ENCODE data around the gene SUPT3H. TPM values are rescaled to one million over a fixed set of nuclear protein-coding genes. Genes with fewer than 3 reads are reported as not detected.

The SUPT3H gene
- total RNA-seq, 1 experiment from 2014 or later, result 10.3 TPM

GRCh38 chr6:44850312-44850711 lies 527.4 kb downstream of the SUPT3H start:
- H3K27ac Mint-ChIP-seq (ENCODE audit: unreplicated experiment), result no peak overlapping the region
- TF ChIP-seq, protein P1, sequence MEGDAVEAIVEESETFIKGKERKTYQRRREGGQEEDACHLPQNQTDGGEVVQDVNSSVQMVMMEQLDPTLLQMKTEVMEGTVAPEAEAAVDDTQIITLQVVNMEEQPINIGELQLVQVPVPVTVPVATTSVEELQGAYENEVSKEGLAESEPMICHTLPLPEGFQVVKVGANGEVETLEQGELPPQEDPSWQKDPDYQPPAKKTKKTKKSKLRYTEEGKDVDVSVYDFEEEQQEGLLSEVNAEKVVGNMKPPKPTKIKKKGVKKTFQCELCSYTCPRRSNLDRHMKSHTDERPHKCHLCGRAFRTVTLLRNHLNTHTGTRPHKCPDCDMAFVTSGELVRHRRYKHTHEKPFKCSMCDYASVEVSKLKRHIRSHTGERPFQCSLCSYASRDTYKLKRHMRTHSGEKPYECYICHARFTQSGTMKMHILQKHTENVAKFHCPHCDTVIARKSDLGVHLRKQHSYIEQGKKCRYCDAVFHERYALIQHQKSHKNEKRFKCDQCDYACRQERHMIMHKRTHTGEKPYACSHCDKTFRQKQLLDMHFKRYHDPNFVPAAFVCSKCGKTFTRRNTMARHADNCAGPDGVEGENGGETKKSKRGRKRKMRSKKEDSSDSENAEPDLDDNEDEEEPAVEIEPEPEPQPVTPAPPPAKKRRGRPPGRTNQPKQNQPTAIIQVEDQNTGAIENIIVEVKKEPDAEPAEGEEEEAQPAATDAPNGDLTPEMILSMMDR (IDR thresholded peaks at IDR 0.05; ENCODE audit: unreplicated experiment), result no peak
- intact Hi-C loops (cut with micrococcal nuclease; ENCODE audit: unreplicated experiment), result no loop called here
- no peaks in the 10 kb centered on the region for H3K4me1 Mint-ChIP-seq (ENCODE audit: low read depth, unreplicated experiment)
- DNase-seq, result no peak
- no peaks in the 10 kb centered on the region for H3K9me3 Mint-ChIP-seq (ENCODE audit: low read depth, unreplicated experiment)
- no peak overlapping the region for H3K4me3 Mint-ChIP-seq (ENCODE audit: low read depth, unreplicated experiment)
- H3K27me3 Mint-ChIP-seq (ENCODE audit: unreplicated experiment), result peaks cover 11% of the 10 kb centered on the region
- H3K36me3 Mint-ChIP-seq (ENCODE audit: insufficient read depth, unreplicated experiment), result no peaks in the 10 kb centered on the region
- CTCF ChIA-PET, result no interaction called here
- BruUV-seq (replicated peaks), result no TSS peak

DNA sequence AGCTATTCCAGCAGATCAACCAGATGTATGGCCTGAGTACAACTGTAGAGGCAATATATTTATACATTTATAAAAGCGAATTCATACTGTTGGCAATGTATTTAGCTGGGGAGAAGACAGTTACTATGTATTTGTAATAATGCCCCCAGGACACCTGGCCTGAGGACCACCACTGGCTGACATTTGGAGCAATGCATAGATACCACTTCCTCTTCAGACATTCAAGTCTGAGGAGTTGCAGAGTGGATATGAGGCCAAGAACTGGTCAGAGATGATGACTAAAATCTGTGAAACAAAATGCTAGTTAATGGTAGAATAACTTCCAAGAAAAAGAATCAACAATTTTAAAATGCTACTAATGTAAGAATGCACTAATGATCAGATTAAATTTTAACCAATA lies 527.9 kb downstream of the SUPT3H start:
- Mint-ChIP-seq H3K9me3 (ENCODE audit: low read depth, unreplicated experiment) (no peaks in the 10 kb centered on the region), H3K27ac (ENCODE audit: unreplicated experiment) (no peak overlapping the region), H3K27me3 (ENCODE audit: unreplicated experiment) (peaks cover 13% of the 10 kb centered on the region), H3K4me3 (ENCODE audit: low read depth, unreplicated experiment) (no peak overlapping the region), H3K4me1 (ENCODE audit: low read depth, unreplicated experiment) (no peaks in the 10 kb centered on the region), H3K36me3 (ENCODE audit: insufficient read depth, unreplicated experiment) (no peaks in the 10 kb centered on the region)
- CTCF ChIA-PET, result no interaction called here
- BruUV-seq (replicated peaks), result no TSS peak
- no peak for DNase-seq
- TF ChIP-seq, protein P1 (IDR thresholded peaks at IDR 0.05; ENCODE audit: unreplicated experiment), result no peak
- intact Hi-C loops (cut with micrococcal nuclease; ENCODE audit: unreplicated experiment), result no loop called here

GRCh38 chr6:44843734-44844133 lies 534.0 kb downstream of the SUPT3H start:
- no TSS peak for BruUV-seq (replicated peaks)
- no peak overlapping the region for H3K27ac Mint-ChIP-seq (ENCODE audit: unreplicated experiment)
- DNase-seq, result no peak
- intact Hi-C loops (cut with micrococcal nuclease; ENCODE audit: unreplicated experiment), result no loop called here
- no peaks in the 10 kb centered on the region for H3K4me1 Mint-ChIP-seq (ENCODE audit: low read depth, unreplicated experiment)
- H3K4me3 Mint-ChIP-seq (ENCODE audit: low read depth, unreplicated experiment), result no peak overlapping the region
- H3K36me3 Mint-ChIP-seq (ENCODE audit: insufficient read depth, unreplicated experiment), result no peaks in the 10 kb centered on the region
- no peaks in the 10 kb centered on the region for H3K9me3 Mint-ChIP-seq (ENCODE audit: low read depth, unreplicated experiment)
- CTCF ChIA-PET, result no interaction called here
- TF ChIP-seq, protein P1 (IDR thresholded peaks at IDR 0.05; ENCODE audit: unreplicated experiment), result no peak
- peaks cover 13% of the 10 kb centered on the region for H3K27me3 Mint-ChIP-seq (ENCODE audit: unreplicated experiment)

GRCh38 chr6:44842616-44843015 lies 535.1 kb downstream of the SUPT3H start:
- H3K27me3 Mint-ChIP-seq (ENCODE audit: unreplicated experiment), result peaks cover 13% of the 10 kb centered on the region
- DNase-seq, result no peak
- BruUV-seq (replicated peaks), result no TSS peak
- H3K36me3 Mint-ChIP-seq (ENCODE audit: insufficient read depth, unreplicated experiment), result no peaks in the 10 kb centered on the region
- CTCF ChIA-PET, result no interaction called here
- H3K4me3 Mint-ChIP-seq (ENCODE audit: low read depth, unreplicated experiment), result no peak overlapping the region
- H3K4me1 Mint-ChIP-seq (ENCODE audit: low read depth, unreplicated experiment), result no peaks in the 10 kb centered on the region
- TF ChIP-seq, protein P1 (IDR thresholded peaks at IDR 0.05; ENCODE audit: unreplicated experiment), result no peak
- H3K27ac Mint-ChIP-seq (ENCODE audit: unreplicated experiment), result no peak overlapping the region
- no peaks in the 10 kb centered on the region for H3K9me3 Mint-ChIP-seq (ENCODE audit: low read depth, unreplicated experiment)
- intact Hi-C loops (cut with micrococcal nuclease; ENCODE audit: unreplicated experiment), result no loop called here

Measured in Calu3 (cell line).